8988T (cell line): Measurements from ENCODE around the gene CHIC2.
"Not testable (repeated sequence)": the region's sequence is repeated elsewhere in the genome, so short reads cannot be mapped to it uniquely, and the experiment has no call there.

Experiments
- DNase-seq: peaks from one replicate; pipeline ENCODE4 v3.0.0; 2011

Gene CHIC2

GRCh38 chr4:54056360-54056759 is 8.0 kb downstream of the CHIC2 start:
- no peak for DNase-seq

- no peak for DNase-seq
These were observed 8.9 kb downstream of the CHIC2 start for GRCh38 chr4:54055494-54055893.

GRCh38 chr4:54054501-54054900 is 9.9 kb downstream of the CHIC2 start:
- no peak for DNase-seq

GRCh38 chr4:54053322-54053721 is 11.1 kb downstream of the CHIC2 start:
- not testable (repeated sequence) for DNase-seq

- no peak for DNase-seq
These were observed 14.0 kb downstream of the CHIC2 start for GRCh38 chr4:54050214-54050904.

- not testable (repeated sequence) for DNase-seq
These were observed 20.8 kb downstream of the CHIC2 start for GRCh38 chr4:54043630-54044029.

GRCh38 chr4:54041933-54042332 is 22.5 kb downstream of the CHIC2 start:
- no peak for DNase-seq

- DNase-seq, result no peak
These were observed 23.3 kb downstream of the CHIC2 start for GRCh38 chr4:54041100-54041499.

- no peak for DNase-seq
These were observed 26.3 kb downstream of the CHIC2 start for GRCh38 chr4:54038056-54038455.

- DNase-seq, result no peak
These were observed 28.2 kb downstream of the CHIC2 start for GRCh38 chr4:54036184-54036583.

- no peak for DNase-seq
These were observed 31.8 kb downstream of the CHIC2 start for GRCh38 chr4:54032558-54033135.

GRCh38 chr4:54027311-54027710 is 37.1 kb downstream of the CHIC2 start:
- DNase-seq, result no peak

- no peak for DNase-seq
These were observed 38.8 kb downstream of the CHIC2 start for GRCh38 chr4:54025582-54025981.

- DNase-seq, result not testable (repeated sequence)
These were observed 41.4 kb downstream of the CHIC2 start for GRCh38 chr4:54023019-54023418.

GRCh38 chr4:54017974-54018373 is 46.4 kb downstream of the CHIC2 start:
- DNase-seq, result no peak

- DNase-seq, result no peak
These were observed 47.1 kb downstream of the CHIC2 start for GRCh38 chr4:54017308-54017707.

GRCh38 chr4:54016504-54016903 is 47.9 kb downstream of the CHIC2 start:
- no peak for DNase-seq

- DNase-seq, result no peak
These were observed 48.9 kb downstream of the CHIC2 start for GRCh38 chr4:54015423-54016030.

- DNase-seq, result no peak
These were observed 49.7 kb downstream of the CHIC2 start for GRCh38 chr4:54014666-54015160.

GRCh38 chr4:54011201-54011600 is 53.2 kb downstream of the CHIC2 start:
- DNase-seq, result no peak

- DNase-seq, result no peak
These were observed 57.6 kb downstream of the CHIC2 start for GRCh38 chr4:54006755-54007154.

GRCh38 chr4:54005475-54005874 is 58.9 kb downstream of the CHIC2 start:
- DNase-seq, result no peak

- DNase-seq, result no peak
These were observed 59.9 kb downstream of the CHIC2 start for GRCh38 chr4:54004463-54004862.

GRCh38 chr4:54001668-54002365 is 62.6 kb downstream of the CHIC2 start:
- no peak for DNase-seq
